ENCODE results near the gene ADARB2.

ADARB2 gene

GRCh38 chr10:1745780-1746456 is 8.6 kb upstream of the ADARB2 start:
- no peak overlapping the region for H3K27ac ChIP-seq
- no peak for TF ChIP-seq ZFX (IDR thresholded peaks at IDR 0.05; ENCODE audit: borderline replicate concordance)

- TF ChIP-seq ZFX (IDR thresholded peaks at IDR 0.05; ENCODE audit: borderline replicate concordance), result no peak
- no peak for TF ChIP-seq CTCF (IDR thresholded peaks at IDR 0.05)
- no peak overlapping the region for H3K27ac ChIP-seq
These were observed 7.2 kb upstream of the ADARB2 start for GRCh38 chr10:1744524-1744923.

- H3K27ac ChIP-seq, result no peak overlapping the region
- TF ChIP-seq ZFX (IDR thresholded peaks at IDR 0.05; ENCODE audit: borderline replicate concordance) (no peak), CTCF (IDR thresholded peaks at IDR 0.05) (no peak)
These were observed 5.8 kb upstream of the ADARB2 start for GRCh38 chr10:1743141-1743540.

- no peak for TF ChIP-seq CTCF (IDR thresholded peaks at IDR 0.05)
- TF ChIP-seq ZFX (IDR thresholded peaks at IDR 0.05; ENCODE audit: borderline replicate concordance), result no peak
- no peak overlapping the region for H3K27ac ChIP-seq
These were observed 4.1 kb upstream of the ADARB2 start for GRCh38 chr10:1741450-1741849.

GRCh38 chr10:1739751-1740150 is 2.4 kb upstream of the ADARB2 start:
- TF ChIP-seq ZFX (IDR thresholded peaks at IDR 0.05; ENCODE audit: borderline replicate concordance) (no peak), CTCF (IDR thresholded peaks at IDR 0.05) (no peak)
- no peak overlapping the region for H3K27ac ChIP-seq

- TF ChIP-seq CTCF (IDR thresholded peaks at IDR 0.05) (no peak), ZFX (IDR thresholded peaks at IDR 0.05; ENCODE audit: borderline replicate concordance) (no peak)
- no peak overlapping the region for H3K27ac ChIP-seq
These were observed 1.6 kb upstream of the ADARB2 start for GRCh38 chr10:1738950-1739349.

GRCh38 chr10:1736972-1737221 is 428 bp downstream of the ADARB2 start:
- TF ChIP-seq ZFX (IDR thresholded peaks at IDR 0.05; ENCODE audit: borderline replicate concordance) (no peak), CTCF (IDR thresholded peaks at IDR 0.05) (no peak)
- no peak overlapping the region for H3K27ac ChIP-seq
